Nephron (organoid): ENCODE measurements around the gene CDYL2.

Experiments
- H3K27ac Mint-ChIP-seq, 3 experiments: 2 replicates each; pipeline ENCODE4 v1.8.0; 2020; ENCODE audit warnings: mixed read lengths in 3 of 3, mild to moderate bottlenecking in 2 of 3, moderate library complexity in 1 of 3
- H3K27me3 Mint-ChIP-seq: 2 replicates; pipeline ENCODE4 v1.8.0; 2021; ENCODE audit warnings: low read depth, mild to moderate bottlenecking, moderate library complexity, mixed read lengths
- H3K36me3 Mint-ChIP-seq: 2 replicates; pipeline ENCODE4 v1.8.0; 2020; ENCODE audit warnings: low read depth, mixed read lengths
- H3K4me1 Mint-ChIP-seq: 2 replicates; pipeline ENCODE4 v1.8.0; 2020; ENCODE audit warnings: mixed read lengths
- H3K4me3 Mint-ChIP-seq, 3 experiments: 2 replicates each; pipeline ENCODE4 v1.8.0; 2020; ENCODE audit warnings: mild to moderate bottlenecking in 3 of 3, mixed read lengths in 3 of 3, moderate library complexity in 2 of 3
- H3K9me3 Mint-ChIP-seq: 2 replicates; pipeline ENCODE4 v1.8.0; 2020; ENCODE audit warnings: mixed read lengths
- TF ChIP-seq, protein P1 (sequence below), 3 experiments: fragments of 200-600 bp; sonication (generic); IDR thresholded peaks; one replicate each; pipeline ENCODE4 v1.5.0; 2021; ENCODE audit warnings: antibody characterized with exemption in 3 of 3; ENCODE audit not compliant: unreplicated experiment in 3 of 3

Gene CDYL2

DNA sequence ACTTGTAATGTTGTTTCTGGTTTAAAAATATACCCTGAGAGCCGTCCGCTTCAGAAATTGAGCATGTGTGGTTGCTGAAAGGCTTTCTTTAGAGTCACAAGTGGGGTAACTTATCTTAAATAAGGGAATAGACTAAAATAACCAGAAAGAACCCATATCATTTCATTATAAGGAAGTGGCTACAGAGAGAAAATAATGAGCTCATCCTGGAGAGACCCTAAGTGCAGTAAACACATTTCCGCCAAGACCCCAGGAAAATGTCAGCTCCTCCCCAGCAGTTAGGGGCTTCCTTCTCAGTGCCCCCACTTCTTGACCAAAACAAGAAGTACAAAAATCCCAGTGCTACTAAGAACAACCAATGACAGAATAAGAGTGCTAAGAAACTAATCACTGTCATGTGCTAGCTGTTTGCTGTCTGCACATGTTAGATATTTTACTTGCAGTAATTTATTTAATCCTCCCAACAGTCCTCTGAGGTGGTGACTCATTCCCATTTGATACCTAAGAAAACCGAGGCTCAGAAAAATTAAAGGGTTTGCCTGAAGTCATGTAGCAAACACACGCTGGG, 83.5 kb downstream of the CDYL2 start:
- peaks cover 6% of the 10 kb centered on the region for H3K27me3 Mint-ChIP-seq
- H3K4me1 Mint-ChIP-seq = no peaks in the 10 kb centered on the region
- H3K9me3 Mint-ChIP-seq = peaks cover 16% of the 10 kb centered on the region
- H3K27ac Mint-ChIP-seq = no peak overlapping the region
- H3K4me3 Mint-ChIP-seq = no peak overlapping the region
- TF ChIP-seq, protein P1, sequence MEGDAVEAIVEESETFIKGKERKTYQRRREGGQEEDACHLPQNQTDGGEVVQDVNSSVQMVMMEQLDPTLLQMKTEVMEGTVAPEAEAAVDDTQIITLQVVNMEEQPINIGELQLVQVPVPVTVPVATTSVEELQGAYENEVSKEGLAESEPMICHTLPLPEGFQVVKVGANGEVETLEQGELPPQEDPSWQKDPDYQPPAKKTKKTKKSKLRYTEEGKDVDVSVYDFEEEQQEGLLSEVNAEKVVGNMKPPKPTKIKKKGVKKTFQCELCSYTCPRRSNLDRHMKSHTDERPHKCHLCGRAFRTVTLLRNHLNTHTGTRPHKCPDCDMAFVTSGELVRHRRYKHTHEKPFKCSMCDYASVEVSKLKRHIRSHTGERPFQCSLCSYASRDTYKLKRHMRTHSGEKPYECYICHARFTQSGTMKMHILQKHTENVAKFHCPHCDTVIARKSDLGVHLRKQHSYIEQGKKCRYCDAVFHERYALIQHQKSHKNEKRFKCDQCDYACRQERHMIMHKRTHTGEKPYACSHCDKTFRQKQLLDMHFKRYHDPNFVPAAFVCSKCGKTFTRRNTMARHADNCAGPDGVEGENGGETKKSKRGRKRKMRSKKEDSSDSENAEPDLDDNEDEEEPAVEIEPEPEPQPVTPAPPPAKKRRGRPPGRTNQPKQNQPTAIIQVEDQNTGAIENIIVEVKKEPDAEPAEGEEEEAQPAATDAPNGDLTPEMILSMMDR (IDR thresholded peaks at IDR 0.05; ENCODE audit: unreplicated experiment in 3 of 3) = no peak
- H3K36me3 Mint-ChIP-seq = no peaks in the 10 kb centered on the region

DNA sequence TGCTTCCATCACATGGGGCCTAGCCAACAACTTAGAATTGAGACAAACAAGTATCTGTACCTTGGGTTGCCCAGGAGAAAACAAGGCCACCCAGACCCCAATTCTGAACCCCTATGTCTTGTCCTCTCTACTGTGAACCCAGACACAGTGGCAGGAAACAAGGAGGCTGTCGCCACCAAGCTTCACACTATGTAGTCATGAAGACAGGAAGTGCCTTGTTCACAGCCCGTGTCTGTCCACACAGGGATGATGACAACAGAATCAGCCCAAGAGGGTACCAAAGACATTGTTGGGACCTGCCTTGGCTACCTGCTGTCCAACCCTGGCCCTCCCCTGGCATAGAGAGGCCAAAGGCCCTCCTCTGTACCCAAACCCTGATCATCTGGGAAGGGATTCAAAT, 84.8 kb downstream of the CDYL2 start:
- TF ChIP-seq, protein P1 (IDR thresholded peaks at IDR 0.05; ENCODE audit: unreplicated experiment in 3 of 3) = no peak
- H3K27ac Mint-ChIP-seq = no peak overlapping the region
- peaks cover 6% of the 10 kb centered on the region for H3K27me3 Mint-ChIP-seq
- H3K4me1 Mint-ChIP-seq = no peaks in the 10 kb centered on the region
- H3K9me3 Mint-ChIP-seq = peaks cover 9% of the 10 kb centered on the region
- H3K4me3 Mint-ChIP-seq = no peak overlapping the region
- H3K36me3 Mint-ChIP-seq = no peaks in the 10 kb centered on the region

DNA sequence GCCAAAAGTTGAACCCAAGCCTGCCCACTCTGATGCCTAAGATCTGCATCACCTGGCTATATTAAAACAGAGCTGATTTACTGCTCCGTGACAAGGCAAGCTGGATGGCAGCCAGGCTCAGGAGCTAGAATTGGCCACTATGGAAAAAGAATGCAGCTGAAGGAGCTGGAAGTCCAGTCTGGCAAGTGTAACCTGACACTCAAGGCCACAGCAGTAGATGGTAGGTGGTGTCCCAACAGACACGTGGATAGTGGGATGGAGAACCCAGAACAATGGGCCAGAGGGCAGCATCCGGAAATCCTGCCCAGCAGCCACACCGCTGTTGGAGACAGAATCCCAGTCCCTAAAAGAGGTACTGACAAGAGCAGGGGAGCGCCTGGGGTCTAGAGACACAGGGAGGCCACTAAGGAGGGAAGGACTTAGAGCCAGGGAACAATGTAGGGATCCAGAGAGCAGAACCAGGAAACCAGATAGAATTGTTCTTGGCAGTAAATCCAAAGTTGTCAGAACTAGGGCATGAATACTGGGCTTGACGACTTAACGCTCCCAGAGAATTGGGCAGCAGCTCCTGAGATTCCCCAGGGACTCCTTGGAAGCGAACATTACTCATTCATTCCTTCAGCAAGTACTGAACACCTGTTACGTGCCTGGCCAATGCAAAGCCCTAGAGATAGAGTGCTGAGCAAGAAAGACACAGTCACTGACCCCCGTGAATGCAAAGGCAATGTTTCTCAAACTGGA, 85.7 kb downstream of the CDYL2 start:
- TF ChIP-seq, protein P1 (IDR thresholded peaks at IDR 0.05; ENCODE audit: unreplicated experiment in 3 of 3) = no peak
- H3K9me3 Mint-ChIP-seq = peaks cover 6% of the 10 kb centered on the region
- no peaks in the 10 kb centered on the region for H3K36me3 Mint-ChIP-seq
- no peaks in the 10 kb centered on the region for H3K4me1 Mint-ChIP-seq
- peaks cover 2% of the 10 kb centered on the region for H3K27me3 Mint-ChIP-seq
- no peak overlapping the region for H3K27ac Mint-ChIP-seq
- H3K4me3 Mint-ChIP-seq = no peak overlapping the region

DNA sequence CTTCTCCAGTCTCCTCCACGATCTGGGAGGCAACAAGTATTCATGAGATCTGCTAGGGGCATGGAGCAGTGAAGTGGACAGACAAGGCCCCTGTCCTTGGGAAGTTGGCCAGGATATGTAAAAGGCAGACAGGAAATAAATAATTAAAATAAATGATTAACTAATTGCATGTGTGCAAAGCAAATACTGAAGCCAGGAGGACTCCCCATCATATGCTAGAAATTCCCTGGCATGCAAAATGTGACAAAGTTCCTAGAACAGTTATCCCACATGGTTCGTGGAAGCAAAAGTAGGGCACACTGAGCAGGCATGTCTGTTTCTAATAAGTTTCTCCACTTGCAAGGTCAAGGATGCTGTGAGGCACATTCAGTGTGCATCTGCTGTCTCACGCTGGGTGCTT, 86.8 kb downstream of the CDYL2 start:
- Mint-ChIP-seq H3K36me3 (no peaks in the 10 kb centered on the region), H3K4me3 (no peak overlapping the region), H3K27ac (no peak overlapping the region), H3K4me1 (no peaks in the 10 kb centered on the region), H3K9me3 (peaks cover 5% of the 10 kb centered on the region), H3K27me3 (no peaks in the 10 kb centered on the region)
- TF ChIP-seq, protein P1 (IDR thresholded peaks at IDR 0.05; ENCODE audit: unreplicated experiment in 3 of 3) = no peak

DNA sequence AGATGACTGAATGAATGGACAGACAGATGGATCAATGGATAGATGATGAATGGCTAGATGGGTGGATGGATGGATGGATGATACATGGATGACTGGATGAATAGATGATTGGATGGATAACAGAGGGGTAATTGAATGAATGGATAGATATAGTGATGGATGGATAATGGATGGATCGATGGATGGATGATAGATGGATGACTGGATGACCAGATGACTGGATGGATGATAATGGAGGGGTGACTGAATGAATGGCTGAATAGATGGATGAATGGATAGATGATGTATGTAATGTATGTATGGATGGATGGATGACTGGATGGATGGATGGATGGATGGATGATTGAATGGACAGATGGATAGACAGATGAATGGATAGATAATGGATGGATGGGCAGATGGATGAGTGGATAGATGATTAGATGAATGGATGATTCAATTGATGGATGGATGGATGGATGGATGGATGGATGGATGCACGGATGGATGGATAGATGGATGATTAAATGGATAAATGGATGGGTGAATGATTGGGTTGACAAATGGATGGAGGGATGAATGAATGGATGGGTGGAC, 87.7 kb downstream of the CDYL2 start:
- Mint-ChIP-seq H3K27me3 (no peaks in the 10 kb centered on the region), H3K36me3 (no peaks in the 10 kb centered on the region), H3K27ac (no peak overlapping the region), H3K4me3 (no peak overlapping the region), H3K9me3 (no peaks in the 10 kb centered on the region), H3K4me1 (no peaks in the 10 kb centered on the region)
- TF ChIP-seq, protein P1 (IDR thresholded peaks at IDR 0.05; ENCODE audit: unreplicated experiment in 3 of 3) = no peak
